NOMO-1 treated with dmso at 0.1 percent for 144 hours (cell line): ENCODE measurements around the gene SEL1L.
"Not testable (repeated sequence)": the region's sequence is repeated elsewhere in the genome, so short reads cannot be mapped to it uniquely, and the experiment has no call there.

ENCODE experiments used
- DNase-seq: peaks from one replicate; lab custom pipeline; 2025; ENCODE audit not compliant: unreplicated experiment; lab: John Stamatoyannopoulos, UW

The SEL1L gene

DNA sequence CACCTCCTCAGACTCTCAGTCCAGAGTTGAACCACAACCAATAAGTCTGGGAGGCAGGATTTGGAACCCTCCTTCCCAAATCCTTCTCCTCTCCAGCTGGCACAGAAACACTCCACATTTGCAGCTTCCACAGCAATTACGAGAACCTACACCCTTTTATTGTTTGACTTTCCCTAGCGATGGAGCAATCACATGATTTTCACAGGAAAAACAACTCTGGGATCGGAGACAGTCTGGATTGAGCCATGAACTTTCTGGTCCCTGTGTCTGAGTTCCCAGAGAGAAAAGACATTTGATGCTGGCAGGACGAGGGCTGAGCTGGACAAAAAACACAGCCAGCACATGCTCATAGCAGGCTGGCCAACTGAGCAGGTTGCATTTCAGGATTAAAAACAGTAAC, 84.5 kb downstream of the SEL1L start:
- no peak for DNase-seq

DNA sequence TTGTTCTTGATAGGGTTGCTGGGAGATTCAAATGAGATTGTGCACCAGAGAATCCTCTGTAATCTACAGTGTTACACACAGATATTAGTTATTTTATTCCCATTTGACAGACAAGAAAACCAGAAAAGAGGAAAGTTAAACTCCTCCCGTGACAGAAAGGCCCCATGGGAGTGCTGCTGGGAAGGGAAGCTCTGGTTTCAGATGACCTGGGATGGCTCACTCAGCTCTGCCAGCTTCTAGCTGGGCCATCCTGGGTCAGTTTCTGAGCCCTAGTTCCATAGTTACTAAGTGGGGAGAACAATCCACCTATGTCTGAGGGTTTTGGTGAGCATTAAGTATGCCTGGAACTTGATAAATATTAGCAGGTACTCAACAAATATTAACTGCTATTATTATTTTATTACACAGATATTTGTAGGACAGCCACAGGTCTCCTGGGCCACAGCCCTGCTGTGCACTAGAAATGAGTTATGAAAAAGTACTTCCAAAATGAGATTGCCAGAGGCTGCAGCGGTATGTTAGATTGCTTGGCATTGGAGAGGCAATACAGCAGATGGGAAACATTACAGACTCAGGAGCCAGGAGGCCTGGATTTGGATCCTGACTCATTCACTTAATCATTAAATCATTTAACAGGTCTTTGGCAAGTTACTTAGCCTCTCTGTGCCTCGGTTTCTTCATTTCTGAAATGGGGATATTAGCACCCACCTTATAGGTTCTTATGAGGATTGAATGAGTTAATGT, 86.5 kb downstream of the SEL1L start:
- no peak for DNase-seq

DNA sequence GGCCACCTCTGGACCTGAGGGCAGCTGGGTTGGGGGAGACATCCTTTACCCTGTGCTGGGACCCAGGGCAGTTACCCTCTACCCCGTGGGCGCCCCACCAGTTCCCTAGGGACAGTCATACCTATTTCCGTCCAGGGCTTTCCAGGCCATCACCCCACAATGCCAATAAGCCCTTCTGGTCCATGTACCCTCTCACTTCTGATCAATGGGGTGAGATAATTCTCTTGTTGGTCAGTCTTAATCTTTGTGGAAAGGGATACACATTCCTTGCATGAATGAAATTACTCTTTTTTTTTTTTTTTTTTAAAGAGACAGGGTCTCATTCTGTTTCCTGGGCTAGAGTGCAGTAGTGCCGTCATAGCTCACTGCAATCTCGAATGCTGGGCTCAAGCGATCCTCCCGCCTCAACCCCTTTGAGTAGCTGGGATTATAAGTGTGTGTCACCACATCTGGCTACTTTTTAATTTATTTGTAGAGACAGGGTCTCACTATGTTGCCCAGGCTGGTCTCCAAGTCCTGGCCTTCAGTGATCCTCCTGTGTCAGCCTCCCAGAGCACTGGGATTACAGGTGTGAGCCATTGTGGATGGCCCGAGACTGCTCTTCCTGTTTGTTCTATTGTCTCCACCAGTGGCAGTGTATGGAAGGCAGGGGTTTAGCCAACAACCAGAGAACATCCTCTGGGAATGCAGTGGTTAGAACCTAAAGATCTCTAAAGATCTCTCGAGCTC, 87.2 kb downstream of the SEL1L start:
- no peak for DNase-seq

DNA sequence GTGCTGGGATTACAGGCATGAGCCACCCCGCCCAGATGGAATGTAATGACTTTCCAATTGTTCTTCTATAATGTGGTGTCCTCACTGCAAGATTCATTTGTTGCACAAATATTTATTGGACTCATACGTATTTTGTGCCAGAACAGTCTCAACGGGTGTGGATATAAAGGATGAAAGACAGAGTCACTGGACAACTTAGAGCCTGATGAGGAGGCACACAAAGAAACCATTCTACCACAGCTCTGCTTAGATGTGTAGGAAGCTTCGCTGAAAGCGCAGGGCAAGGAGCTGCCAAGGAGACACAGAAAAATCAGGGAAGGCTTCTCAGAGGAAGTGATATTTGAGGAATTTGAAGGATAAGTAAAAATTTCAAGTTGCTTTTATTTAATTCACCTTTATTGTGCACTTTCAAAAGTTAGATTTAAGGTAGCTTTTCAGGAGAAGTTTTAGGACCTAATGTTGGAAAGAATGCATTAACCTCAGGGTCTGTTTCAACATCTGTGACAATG, 92.0 kb downstream of the SEL1L start:
- DNase-seq: no peak

DNA sequence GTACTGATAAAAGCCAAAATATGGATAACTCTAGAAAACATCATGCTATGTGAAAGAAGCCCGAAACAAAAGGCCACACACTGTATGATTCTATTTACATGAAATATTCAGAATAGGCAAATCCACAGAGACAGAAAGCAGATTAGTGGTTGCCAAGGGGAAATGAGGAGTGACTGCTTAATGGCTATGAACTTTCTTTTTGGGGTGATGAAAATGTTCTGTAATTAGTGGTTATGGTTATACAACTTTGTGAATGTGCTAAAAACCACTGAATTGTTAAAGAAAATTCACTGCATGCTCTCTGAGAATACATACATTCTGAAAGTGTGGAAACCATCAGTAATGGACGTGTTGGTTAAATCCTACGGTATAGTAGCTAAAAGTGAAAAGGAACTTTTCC, 93.6 kb downstream of the SEL1L start:
- DNase-seq: peak; percentile 30

DNA sequence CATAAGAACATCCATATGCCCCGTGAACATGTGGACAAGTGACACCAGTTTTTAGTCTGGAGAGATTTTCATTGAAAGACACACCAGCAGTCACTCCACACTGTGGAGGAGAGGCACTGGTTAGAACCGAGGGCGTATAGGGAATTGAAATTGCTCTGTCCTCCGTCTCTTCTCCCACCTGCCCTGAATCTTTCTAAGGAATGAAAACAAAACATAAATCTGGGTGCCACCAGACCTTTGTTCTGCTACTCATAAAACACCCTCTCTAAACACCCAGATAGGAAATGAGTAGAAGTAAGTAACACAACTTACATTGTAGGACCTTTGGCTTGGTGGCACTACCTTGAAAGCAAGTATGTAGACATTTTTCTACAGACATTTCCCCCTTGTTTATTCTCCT, 96.4 kb downstream of the SEL1L start:
- DNase-seq: no peak

DNA sequence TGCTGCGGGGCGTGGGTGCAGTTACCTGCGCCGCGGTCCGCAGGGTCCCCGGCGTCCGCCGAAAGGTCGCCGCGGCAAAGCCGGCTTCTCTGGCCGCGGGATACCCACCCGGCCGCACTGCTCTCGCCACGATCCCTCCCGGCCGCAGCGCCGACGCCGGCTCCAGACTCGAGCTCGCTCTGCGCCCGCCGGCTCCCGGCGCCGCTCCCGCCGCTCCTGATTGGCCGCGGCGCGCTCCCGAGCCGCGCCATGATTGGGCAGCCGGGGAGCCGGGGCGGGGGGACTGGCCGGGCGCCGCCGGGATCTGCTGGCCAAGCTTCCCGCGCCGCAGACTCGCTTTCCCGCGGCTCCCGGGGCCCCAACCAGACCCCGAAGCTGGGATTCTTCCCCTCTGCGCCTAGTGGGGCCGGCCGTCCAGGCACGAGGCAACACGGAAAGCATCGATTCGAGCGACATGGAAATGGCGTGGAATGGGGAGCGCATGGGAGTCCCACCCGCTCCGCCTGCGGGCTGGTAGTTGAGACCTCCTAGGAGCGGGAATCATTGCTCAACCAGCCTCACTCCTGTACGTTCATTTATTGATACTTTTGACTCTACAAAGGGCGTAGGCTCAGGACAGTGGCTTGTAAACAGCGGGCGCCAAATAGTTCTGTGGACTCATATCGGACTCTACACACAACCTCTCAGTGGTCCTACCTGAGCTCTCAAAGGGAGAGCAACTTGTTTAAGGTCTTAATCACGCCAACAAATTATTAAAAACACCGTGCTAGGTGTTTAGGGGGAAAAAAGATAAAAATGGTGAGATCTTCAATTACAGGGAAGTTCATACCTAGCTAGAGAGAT, 97.1 kb downstream of the SEL1L start:
- no peak for DNase-seq

DNA sequence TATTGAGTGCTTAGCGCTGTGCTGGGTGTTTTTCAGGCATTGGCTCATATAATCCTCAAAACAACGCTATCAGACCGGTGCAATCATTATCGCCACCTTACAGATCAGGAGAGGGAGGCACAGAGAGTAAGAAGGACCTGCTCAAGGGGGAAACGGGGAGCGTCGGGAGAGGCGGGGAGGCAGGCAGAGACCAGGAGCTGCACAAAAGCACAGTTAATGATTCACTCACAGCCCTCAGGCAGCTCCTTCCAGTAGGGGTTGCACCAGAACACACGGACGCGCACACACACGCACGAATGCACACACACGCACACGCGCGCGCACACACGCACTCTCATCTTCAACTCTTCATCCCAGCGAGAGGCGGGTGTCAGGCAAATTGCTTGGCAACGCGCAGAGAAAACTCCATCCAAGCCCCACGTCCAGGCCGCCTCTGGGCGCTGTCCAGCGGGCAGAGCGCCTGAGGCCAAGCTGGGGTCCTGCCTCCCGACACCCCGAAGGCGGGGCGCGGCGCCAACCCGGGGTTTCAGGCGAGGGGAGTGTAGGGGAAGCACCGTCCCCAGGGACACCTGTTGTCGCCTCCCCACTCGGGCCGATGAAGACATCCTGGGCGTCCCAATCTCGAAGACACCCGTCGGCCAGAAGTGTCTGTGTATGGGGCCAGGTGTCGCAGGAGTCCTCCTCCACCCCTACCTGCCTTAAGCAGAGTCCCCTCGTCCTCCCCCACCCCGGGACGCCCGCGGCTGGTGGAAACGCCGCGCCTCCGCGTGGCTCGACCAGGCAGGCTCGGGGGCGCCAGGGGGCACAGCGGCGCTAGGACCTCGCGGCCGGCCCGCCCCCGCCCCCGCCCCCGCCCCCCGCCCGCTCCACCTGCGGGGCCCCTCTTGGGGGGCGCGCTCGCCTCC, 98.0 kb downstream of the SEL1L start:
- no peak for DNase-seq

DNA sequence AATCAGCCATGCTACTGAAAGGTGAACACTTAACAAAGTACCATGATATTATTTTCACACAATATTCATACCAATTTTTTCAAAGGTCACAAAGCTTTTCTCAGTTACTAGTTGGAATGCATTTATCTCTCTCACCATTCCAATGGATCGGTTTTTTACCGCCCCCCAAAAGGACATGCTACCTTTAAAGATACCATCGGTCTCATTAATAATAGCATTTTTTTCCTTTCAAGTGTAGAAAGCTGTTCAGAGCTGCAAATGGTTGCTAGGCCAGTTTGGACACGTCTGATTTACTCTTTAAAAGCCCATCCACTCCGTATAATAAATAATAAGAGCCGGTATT, 98.6 kb downstream of the SEL1L start:
- DNase-seq: no peak

DNA sequence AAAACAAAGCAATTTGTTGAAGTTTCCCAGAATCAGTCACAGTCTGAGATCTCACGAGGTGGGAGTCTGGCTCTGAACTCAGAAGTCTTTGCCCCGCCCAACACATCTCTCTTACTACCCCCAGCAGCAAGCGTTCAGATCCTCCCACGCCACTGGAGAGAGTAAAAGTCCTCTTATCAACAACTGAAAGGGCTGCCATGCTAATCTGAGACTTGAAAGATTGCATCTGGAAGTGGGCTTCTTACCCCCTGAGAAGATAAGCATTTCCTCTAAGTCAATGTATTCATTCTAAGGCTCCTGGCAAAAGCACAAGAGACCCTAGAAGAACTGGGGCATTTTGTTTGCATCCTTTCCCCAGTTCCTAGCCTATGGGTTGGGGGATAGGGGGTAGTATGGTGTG, 99.4 kb downstream of the SEL1L start:
- no peak for DNase-seq

DNA sequence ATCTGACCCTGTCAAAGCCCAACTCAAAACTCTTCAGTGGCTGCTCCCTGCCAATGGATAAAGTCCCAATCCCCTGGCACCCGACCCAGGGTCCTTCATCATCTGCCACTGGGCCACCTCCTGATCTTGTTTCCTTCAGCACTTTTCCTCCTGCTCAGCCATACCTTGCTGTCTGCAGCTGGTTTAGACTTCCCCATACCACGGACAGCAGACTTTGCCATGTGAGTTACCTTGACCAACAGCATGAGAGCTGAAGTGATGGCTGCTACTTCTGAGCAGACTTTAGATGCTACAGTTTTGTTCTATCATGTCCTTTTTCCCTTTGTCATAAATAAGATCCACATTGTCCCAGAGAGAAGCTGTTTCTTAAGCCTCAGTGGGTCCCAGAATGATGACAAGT, 100.3 kb downstream of the SEL1L start:
- no peak for DNase-seq

DNA sequence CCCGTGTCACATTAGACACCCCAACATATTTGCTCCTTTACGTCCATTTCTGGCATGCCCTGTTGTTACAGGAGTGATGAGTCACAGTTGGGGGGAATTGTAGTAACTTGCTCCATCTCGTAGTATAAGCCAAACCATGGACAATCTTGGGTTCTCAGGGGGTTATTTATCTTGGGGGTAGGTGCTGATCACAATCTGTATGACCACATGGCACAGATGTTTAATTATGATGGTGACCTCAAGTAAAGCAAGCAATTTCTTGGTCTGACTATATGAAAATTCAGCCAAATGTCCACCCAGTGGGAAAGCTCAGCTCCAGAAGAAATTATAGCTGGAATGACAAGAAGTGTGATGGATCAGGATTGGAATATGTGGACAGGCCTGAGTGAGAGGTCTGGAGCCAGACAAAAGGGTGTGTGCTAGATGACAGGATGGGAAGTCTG, 101.4 kb downstream of the SEL1L start:
- DNase-seq: no peak

DNA sequence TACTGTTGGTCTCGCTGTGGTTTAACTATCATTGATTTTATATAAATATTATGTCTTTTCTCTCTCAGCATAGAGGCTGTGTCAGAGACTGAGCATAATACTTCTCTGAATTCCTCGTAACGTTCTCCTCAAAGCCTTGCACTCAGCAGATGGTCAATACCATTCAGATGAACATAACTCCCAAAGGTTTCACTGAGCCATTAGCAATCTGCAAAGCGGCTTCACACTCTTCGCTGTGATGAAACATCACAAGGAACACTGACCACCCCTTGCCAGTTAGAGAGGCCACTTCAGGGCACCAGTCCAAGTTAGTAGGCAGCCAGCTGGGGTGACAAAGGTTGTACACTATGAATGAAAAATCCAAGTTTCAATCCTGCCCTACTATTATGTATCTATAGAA, 103.4 kb downstream of the SEL1L start:
- no peak for DNase-seq

DNA sequence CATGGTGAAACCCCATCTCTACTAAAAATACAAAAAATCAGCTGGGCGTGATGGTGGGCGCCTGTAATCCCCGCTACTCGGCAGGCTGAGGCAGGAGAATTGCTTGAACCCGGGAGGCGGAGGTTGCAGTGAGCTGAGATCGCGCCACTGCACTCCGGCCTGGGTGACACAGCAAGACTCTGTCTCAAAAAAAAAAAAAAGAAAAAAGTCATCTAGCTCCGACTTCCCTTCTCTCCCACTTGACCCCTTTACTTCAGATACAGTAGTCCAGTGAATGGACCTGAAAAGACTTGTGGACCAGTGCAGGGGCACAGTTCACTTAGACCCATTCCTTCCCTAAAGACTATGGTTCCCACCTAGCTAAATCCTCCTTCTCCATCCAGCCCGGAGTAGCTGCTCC, 103.9 kb downstream of the SEL1L start:
- not testable (repeated sequence) for DNase-seq

DNA sequence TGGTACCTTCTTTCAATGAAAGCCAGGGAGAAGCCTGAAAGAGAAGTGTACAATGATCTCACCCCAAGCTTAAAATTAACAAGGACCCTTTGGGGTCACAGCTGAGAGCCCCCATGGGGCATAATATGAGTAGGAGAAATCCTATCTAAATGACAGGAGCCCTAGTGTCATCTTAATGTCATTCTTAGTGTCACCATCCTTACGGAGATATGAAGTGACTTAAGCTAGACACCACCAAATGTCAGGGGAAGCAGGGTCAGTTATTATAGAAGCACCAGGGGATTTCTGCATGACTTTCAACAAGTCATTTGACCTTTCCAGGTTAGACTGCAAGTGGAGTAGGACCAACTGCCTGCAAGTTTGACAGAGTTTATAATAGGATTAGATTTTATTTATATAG, 104.6 kb downstream of the SEL1L start:
- no peak for DNase-seq

DNA sequence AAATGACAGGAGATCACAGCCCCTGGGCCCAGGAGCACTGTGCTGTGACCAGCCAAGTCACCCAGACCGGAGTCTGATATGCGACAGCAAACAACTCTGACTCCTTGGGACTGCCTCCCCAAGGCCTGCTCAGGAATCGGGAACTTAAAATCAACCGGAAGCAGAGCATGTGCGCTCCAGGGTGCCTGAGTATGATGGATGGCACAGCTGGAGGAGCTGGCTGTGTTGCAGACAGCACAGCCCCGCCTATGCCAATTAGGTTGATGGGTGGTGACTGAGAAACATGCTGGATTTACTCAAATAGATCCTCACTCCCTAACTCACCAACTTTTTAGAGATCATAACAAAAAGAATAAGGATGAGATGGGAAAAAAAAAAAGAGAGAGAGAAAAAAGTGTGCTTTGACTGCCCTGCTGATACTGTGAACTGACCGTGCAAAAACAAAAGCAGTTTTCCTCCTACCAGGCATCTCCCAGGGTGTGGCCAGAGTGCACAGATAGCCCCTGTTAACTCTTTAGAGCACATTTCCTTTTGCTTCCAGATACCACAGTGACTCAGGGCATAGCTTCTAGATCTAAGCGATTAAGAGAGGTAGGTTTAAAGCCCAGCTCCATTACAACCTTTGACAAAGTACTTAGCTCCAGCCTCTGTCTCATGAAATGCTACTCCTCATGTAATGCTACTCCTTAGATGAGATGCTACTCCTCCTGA, 106.2 kb downstream of the SEL1L start:
- DNase-seq: peak; percentile 40

DNA sequence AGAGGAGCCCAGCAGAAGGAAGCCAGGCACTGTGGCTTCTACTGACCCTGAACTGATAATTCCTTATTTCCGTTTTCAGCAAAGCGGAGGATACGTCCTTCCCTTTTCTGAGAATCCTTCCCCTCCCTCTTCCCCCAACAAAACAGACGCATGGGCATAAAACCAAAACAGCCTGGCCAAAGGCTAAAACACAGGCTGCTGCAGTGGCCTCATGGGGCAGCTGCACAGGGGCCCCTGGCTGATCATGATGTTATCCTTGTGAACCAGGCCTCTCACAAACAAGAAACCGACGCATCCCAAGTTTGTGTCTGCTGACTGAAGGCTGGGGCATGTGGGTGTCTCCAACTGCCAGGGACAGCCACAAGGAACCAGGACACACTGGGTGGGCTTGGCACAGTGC, 110.1 kb downstream of the SEL1L start:
- DNase-seq: no peak
